ENCODE results near the gene TBKBP1. TPM values are rescaled to one million over a fixed set of nuclear protein-coding genes. Genes with fewer than 3 reads are reported as not detected.

Gene TBKBP1

Small RNA genes lying within 50 kb of the gene (small RNA-seq; reads per million reads assigned to genes)
- gene AC015674.1 (ENCODE audit: low read depth), result not detected

Measured in mesenchymal stem cell (in vitro differentiated cells and primary cell).